ENCODE data around the gene STXBP6. TPM values are rescaled to one million over a fixed set of nuclear protein-coding genes. Genes with fewer than 3 reads are reported as not detected.

The STXBP6 gene
- total and polyA plus RNA-seq, 2 donors (not counting 3 experiments of a cell fraction or from before 2014, with no cell fraction given) = 0.06 TPM; not detected in 1

- ChIA-PET CTCF (no interaction called here), POLR2A (no interaction called here)
- dilution Hi-C loops (cut with MboI; ENCODE audit: extremely low pct_ligation_motif_present, low sequenced_read_pairs) (no loop called here), intact Hi-C loops (cut with micrococcal nuclease) (loop anchor here (1.0 kb wide), 1 partner anchor 43 kb away; no protein-coding TSS in a partner anchor)
- Histone ChIP-seq H2AFZ (ENCODE audit: low read depth, low read length) (no peak overlapping the region), H3K9me3 (replicated peaks; ENCODE audit: control insufficient read depth, insufficient read depth, low read length) (no peaks in the 10 kb centered on the region), H3K4me2 (ENCODE audit: insufficient read depth, low read length) (no peak overlapping the region), H3K27ac (ENCODE audit: insufficient read depth, low read depth, low read length) (no peak overlapping the region), H3K9ac (replicated peaks; ENCODE audit: extremely low read depth, insufficient read depth, low read length) (no peak overlapping the region), H3K79me2 (ENCODE audit: control insufficient read depth, insufficient read depth, low read length) (no peaks in the 10 kb centered on the region), H3K9me1 (replicated peaks; ENCODE audit: control insufficient read depth, extremely low read depth, insufficient read depth, low read length) (no peaks in the 10 kb centered on the region), H3K36me3 (ENCODE audit: control insufficient read depth in 2 of 2, extremely low read depth in 1 of 2, insufficient read depth in 2 of 2, low read length in 2 of 2) (no peaks in the 10 kb centered on the region), H3K27me3 (ENCODE audit: control insufficient read depth in 2 of 2, insufficient read depth in 2 of 2, low read length in 2 of 2) (no peaks in the 10 kb centered on the region), H4K20me1 (replicated peaks; ENCODE audit: control insufficient read depth, extremely low read depth, insufficient read depth, low read length) (no peaks in the 10 kb centered on the region), H3K4me1 (ENCODE audit: control insufficient read depth, extremely low read depth, insufficient read depth, low read length) (no peaks in the 10 kb centered on the region), H3K4me3 (replicated peaks in 1 of 3; ENCODE audit: insufficient read depth in 1 of 3, low read depth in 1 of 3, low read length in 3 of 3) (no peak overlapping the region)
- no TSS peak for BruUV-seq (replicated peaks)
- no peak for FAIRE-seq
- TF ChIP-seq POLR2AphosphoS5 (IDR thresholded peaks at IDR 0.05; ENCODE audit: insufficient read depth, low read depth, low read length) (no peak), MAX (IDR thresholded peaks at IDR 0.05; ENCODE audit: insufficient read depth, insufficient read length) (no peak), EZH2 (IDR thresholded peaks at IDR 0.05; ENCODE audit: borderline replicate concordance, low read depth, low read length, severe bottlenecking) (no peak), FOS (IDR thresholded peaks at IDR 0.05; ENCODE audit: borderline replicate concordance, insufficient read depth, low read length) (no peak), GATA2 (IDR thresholded peaks at IDR 0.05; ENCODE audit: insufficient read depth, insufficient read length, low read depth, low read length) (no peak), MYC (IDR thresholded peaks at IDR 0.05; ENCODE audit: low read depth, low read length) (no peak), POLR2A (IDR thresholded peaks at IDR 0.05; ENCODE audit: low read depth, low read length) (no peak), JUN (IDR thresholded peaks at IDR 0.05; ENCODE audit: borderline replicate concordance, insufficient read depth, insufficient read length, low read depth) (no peak), CTCF (IDR thresholded peaks at IDR 0.05; ENCODE audit: extremely low read depth in 1 of 2, insufficient read depth in 1 of 2, low read depth in 1 of 2, low read length in 2 of 2) (no peak)
- no peak for DNase-seq (ENCODE audit: low read depth, low spot score)
These were observed 40.9 kb upstream of the STXBP6 start for GRCh38 chr14:25090716-25091454.

All from endothelial cell of umbilical vein (primary cell).